HepG2 (cell line): ENCODE results near the gene HPS1.

Experiments used
- CEBPB ChIP-seq: IDR thresholded peaks from 2 replicates; pipeline ENCODE4 v1.6.1; 2011; ENCODE audit warnings: low read depth, low read length, improper control_type of control experiment, borderline replicate concordance
- CTCF ChIP-seq: sonication (generic); formaldehyde crosslinking; IDR thresholded peaks from 2 replicates; pipeline ENCODE4 v1.5.0; 2020; ENCODE audit warnings: mild to moderate bottlenecking, missing genetic modification reagents, moderate library complexity
- MAZ ChIP-seq, 2 experiments: sonication (generic) in 1 of 2; formaldehyde crosslinking in 1 of 2; IDR thresholded peaks; 2 replicates each; pipeline versions ENCODE4 v1.5.0 to v1.6.1; 2012 to 2020; ENCODE audit warnings: low read depth in 2 of 2, mild to moderate bottlenecking in 2 of 2, borderline replicate concordance in 1 of 2, improper control_type of control experiment in 1 of 2, low read length in 1 of 2, missing genetic modification reagents in 1 of 2, moderate library complexity in 1 of 2
- POLR2A ChIP-seq, 2 experiments: IDR thresholded peaks; 2 replicates each; pipeline ENCODE4 v1.6.1; 2011; ENCODE audit warnings: low read depth in 2 of 2, low read length in 2 of 2, mild to moderate bottlenecking in 1 of 2, moderate library complexity in 1 of 2; ENCODE audit not compliant: insufficient read depth in 1 of 2
- SOX6 ChIP-seq, 2 experiments: fragments of 450-650 bp in 1 of 2; sonication (generic) in 1 of 2; formaldehyde crosslinking in 1 of 2; IDR thresholded peaks; 2 replicates each; pipeline versions ENCODE4 v1.4.0 to v1.6.1; 2017 to 2020; ENCODE audit warnings: antibody characterized with exemption in 1 of 2, mild to moderate bottlenecking in 1 of 2, missing genetic modification reagents in 1 of 2
- SYNCRIP ChIP-seq: fragments of 200-400 bp; formaldehyde crosslinking; IDR thresholded peaks from 2 replicates; pipeline ENCODE4 v1.6.1; 2018; ENCODE audit warnings: mild to moderate bottlenecking, low read depth, low read length; ENCODE audit not compliant: insufficient read depth
- TOE1 ChIP-seq: sonication (generic); formaldehyde crosslinking; IDR thresholded peaks from 2 replicates; pipeline ENCODE4 v1.4.0; 2020; ENCODE audit warnings: mild to moderate bottlenecking, missing genetic modification reagents
- ZEB1 ChIP-seq: IDR thresholded peaks from 2 replicates; pipeline ENCODE4 v1.6.1; 2012; ENCODE audit warnings: mild to moderate bottlenecking, low read depth, inconsistent platforms; ENCODE audit not compliant: insufficient replicate concordance
- ZNF292 ChIP-seq: sonication (generic); formaldehyde crosslinking; IDR thresholded peaks from 2 replicates; pipeline ENCODE4 v1.8.1; 2022; ENCODE audit warnings: mild to moderate bottlenecking, low read depth, missing genetic modification reagents, borderline replicate concordance
- ZNF672 ChIP-seq: sonication (generic); formaldehyde crosslinking; IDR thresholded peaks from 2 replicates; pipeline ENCODE4 v1.8.1; 2022; ENCODE audit warnings: missing genetic modification reagents

GRCh38 chr10:98383869-98384268 lies 62.9 kb downstream of the HPS1 start:
- no peak for TF ChIP-seq ZNF672
- TF ChIP-seq CTCF (CRISPR knock-in tag): no peak
- TF ChIP-seq CEBPB: no peak
- TF ChIP-seq ZNF292 (CRISPR knock-in tag): no peak
- no peak for TF ChIP-seq TOE1 (CRISPR knock-in tag)
- no peak for TF ChIP-seq POLR2A (IDR thresholded peaks at IDR 0.05; ENCODE audit: insufficient read depth in 1 of 2, low read depth in 2 of 2, low read length in 2 of 2)
- no peak for TF ChIP-seq ZEB1
- TF ChIP-seq SYNCRIP: no peak
- TF ChIP-seq SOX6 (IDR thresholded peaks at IDR 0.05): no peak
- no peak for TF ChIP-seq SOX6 (CRISPR knock-in tag; IDR thresholded peaks at IDR 0.05)
- no peak for TF ChIP-seq MAZ (IDR thresholded peaks at IDR 0.05; ENCODE audit: borderline replicate concordance, low read depth, low read length)
- TF ChIP-seq MAZ (CRISPR knock-in tag; IDR thresholded peaks at IDR 0.05; ENCODE audit: low read depth): no peak
